HEK293 (cell line): ENCODE measurements around the gene KLHDC4.
A peak's percentile ranks its signal among the peaks of the same experiment; 100 is the strongest.

Source experiments
- GLI2 ChIP-seq: fragments of 450-650 bp; formaldehyde crosslinking; IDR thresholded peaks from 2 replicates; pipeline ENCODE4; 2017; ENCODE audit warnings: missing biosample characterization, missing genetic modification characterization, low read depth, borderline replicate concordance
- GLIS1 ChIP-seq: fragments of 450-650 bp; formaldehyde crosslinking; IDR thresholded peaks from 2 replicates; pipeline ENCODE4 v1.5.1; 2016; ENCODE audit warnings: missing biosample characterization, missing genetic modification characterization
- HOXC10 ChIP-seq: sonication (generic); formaldehyde crosslinking; IDR thresholded peaks from 2 replicates; pipeline ENCODE4 v1.8.1; 2023; ENCODE audit warnings: mild to moderate bottlenecking, missing genetic modification reagents
- HOXD13 ChIP-seq: sonication (generic); formaldehyde crosslinking; IDR thresholded peaks from 2 replicates; pipeline ENCODE4 v1.8.0; 2022; ENCODE audit warnings: missing genetic modification reagents, borderline replicate concordance
- KLF10 ChIP-seq: fragments of 450-650 bp; IDR thresholded peaks from 2 replicates; pipeline ENCODE4 v1.5.1; 2018; ENCODE audit warnings: missing biosample characterization, mild to moderate bottlenecking, missing genetic modification characterization
- REPIN1 ChIP-seq: fragments of 450-650 bp; formaldehyde crosslinking; IDR thresholded peaks from 2 replicates; pipeline ENCODE4 v1.5.1; 2017; ENCODE audit warnings: missing biosample characterization, missing genetic modification characterization, low read depth
- ZFHX2 ChIP-seq: fragments of 450-650 bp; formaldehyde crosslinking; conservative IDR thresholded peaks from 2 replicates; pipeline ENCODE4 v1.5.1; 2016; ENCODE audit warnings: missing biosample characterization, missing genetic modification characterization
- ZNF121 ChIP-seq: fragments of 450-650 bp; formaldehyde crosslinking; IDR thresholded peaks from 2 replicates; pipeline ENCODE4 v1.5.1; 2016; ENCODE audit warnings: missing biosample characterization, missing genetic modification characterization
- ZNF157 ChIP-seq: fragments of 450-650 bp; formaldehyde crosslinking; IDR thresholded peaks from 2 replicates; pipeline ENCODE4 v1.5.1; 2016; ENCODE audit warnings: missing biosample characterization, missing genetic modification characterization
- ZNF169 ChIP-seq: fragments of 450-650 bp; formaldehyde crosslinking; IDR thresholded peaks from 2 replicates; pipeline ENCODE4 v1.5.1; 2016; ENCODE audit warnings: missing biosample characterization, missing genetic modification characterization
- ZNF19 ChIP-seq: fragments of 450-650 bp; formaldehyde crosslinking; IDR thresholded peaks from 2 replicates; pipeline ENCODE4; 2016; ENCODE audit warnings: missing biosample characterization, missing genetic modification characterization, low read depth
- ZNF202 ChIP-seq: fragments of 450-650 bp; formaldehyde crosslinking; IDR thresholded peaks from 2 replicates; pipeline ENCODE4 v1.5.1; 2016; ENCODE audit warnings: missing biosample characterization, missing genetic modification characterization, borderline replicate concordance
- ZNF24 ChIP-seq: fragments of 450-650 bp; formaldehyde crosslinking; IDR thresholded peaks from 2 replicates; pipeline ENCODE4 v1.5.1; 2016; ENCODE audit warnings: missing biosample characterization, missing genetic modification characterization
- ZNF266 ChIP-seq: fragments of 450-650 bp; formaldehyde crosslinking; IDR thresholded peaks from 2 replicates; pipeline ENCODE4 v1.5.1; 2016; ENCODE audit warnings: missing biosample characterization, missing genetic modification characterization, low read depth
- ZNF354C ChIP-seq: fragments of 450-650 bp; formaldehyde crosslinking; IDR thresholded peaks from 2 replicates; pipeline ENCODE4 v1.5.1; 2016; ENCODE audit warnings: missing biosample characterization, missing genetic modification characterization, low read depth, borderline replicate concordance
- ZNF391 ChIP-seq: fragments of 450-650 bp; formaldehyde crosslinking; IDR thresholded peaks from 2 replicates; pipeline ENCODE4 v1.5.1; 2016; ENCODE audit warnings: low read depth, missing biosample characterization, missing genetic modification characterization, borderline replicate concordance
- ZNF473 ChIP-seq: fragments of 450-650 bp; formaldehyde crosslinking; IDR thresholded peaks from 2 replicates; pipeline ENCODE4 v1.5.1; 2017; ENCODE audit warnings: missing biosample characterization, missing genetic modification characterization
- ZNF521 ChIP-seq: fragments of 450-650 bp; formaldehyde crosslinking; IDR thresholded peaks from 2 replicates; pipeline ENCODE4 v1.5.1; 2017; ENCODE audit warnings: missing biosample characterization, mild to moderate bottlenecking, missing genetic modification characterization
- ZNF561 ChIP-seq: fragments of 450-650 bp; IDR thresholded peaks from 2 replicates; pipeline ENCODE4 v1.5.1; 2018; ENCODE audit warnings: missing biosample characterization, missing genetic modification characterization, borderline replicate concordance
- ZNF626 ChIP-seq: fragments of 450-650 bp; sonication (Bioruptor Pico); formaldehyde crosslinking; IDR thresholded peaks from 2 replicates; pipeline ENCODE4 v1.5.1; 2018; ENCODE audit warnings: missing biosample characterization, missing genetic modification characterization, inconsistent platforms
- ZNF707 ChIP-seq: fragments of 450-650 bp; formaldehyde crosslinking; IDR thresholded peaks from 2 replicates; pipeline ENCODE4 v1.5.1; 2016; ENCODE audit warnings: missing biosample characterization, missing genetic modification characterization
- ZNF768 ChIP-seq: fragments of 450-650 bp; formaldehyde crosslinking; IDR thresholded peaks from 2 replicates; pipeline ENCODE4 v1.5.1; 2018; ENCODE audit warnings: missing biosample characterization, mild to moderate bottlenecking, missing genetic modification characterization
- ZNF830 ChIP-seq: fragments of 450-650 bp; IDR thresholded peaks from 2 replicates; pipeline ENCODE4 v1.5.0; 2018; ENCODE audit warnings: missing biosample characterization, missing genetic modification characterization, low read depth, mild to moderate bottlenecking, moderate library complexity
- ZSCAN16 ChIP-seq: fragments of 450-650 bp; formaldehyde crosslinking; IDR thresholded peaks from 2 replicates; pipeline ENCODE4 v1.5.1; 2016; ENCODE audit warnings: missing biosample characterization, missing genetic modification characterization
- TF ChIP-seq, protein P1 (sequence below): fragments of 450-650 bp; formaldehyde crosslinking; IDR thresholded peaks from 2 replicates; pipeline ENCODE4 v1.5.1; 2016; ENCODE audit warnings: missing biosample characterization, missing genetic modification characterization
- TF ChIP-seq, protein P2 (sequence below): fragments of 450-650 bp; formaldehyde crosslinking; IDR thresholded peaks from 2 replicates; pipeline ENCODE4 v1.5.1; 2016; ENCODE audit warnings: missing biosample characterization, missing genetic modification characterization
- TF ChIP-seq, protein P3 (sequence below): fragments of 450-650 bp; formaldehyde crosslinking; IDR thresholded peaks from 2 replicates; pipeline ENCODE4 v1.5.1; 2016; ENCODE audit warnings: missing biosample characterization, missing genetic modification characterization
- TF ChIP-seq, protein P4 (sequence below): sonication (generic); formaldehyde crosslinking; IDR thresholded peaks from 2 replicates; pipeline ENCODE4 v1.8.1; 2022; ENCODE audit warnings: mild to moderate bottlenecking, moderate library complexity, missing genetic modification reagents
- TF ChIP-seq, protein P5 (sequence below): fragments of 450-650 bp; formaldehyde crosslinking; IDR thresholded peaks from 2 replicates; pipeline ENCODE4 v1.5.1; 2017; ENCODE audit warnings: missing biosample characterization, mild to moderate bottlenecking, missing genetic modification characterization, moderate library complexity
- TF ChIP-seq, protein P6 (sequence below): fragments of 450-650 bp; formaldehyde crosslinking; IDR thresholded peaks from 2 replicates; pipeline ENCODE4 v1.5.1; 2016; ENCODE audit warnings: missing biosample characterization, missing genetic modification characterization

Gene KLHDC4

DNA sequence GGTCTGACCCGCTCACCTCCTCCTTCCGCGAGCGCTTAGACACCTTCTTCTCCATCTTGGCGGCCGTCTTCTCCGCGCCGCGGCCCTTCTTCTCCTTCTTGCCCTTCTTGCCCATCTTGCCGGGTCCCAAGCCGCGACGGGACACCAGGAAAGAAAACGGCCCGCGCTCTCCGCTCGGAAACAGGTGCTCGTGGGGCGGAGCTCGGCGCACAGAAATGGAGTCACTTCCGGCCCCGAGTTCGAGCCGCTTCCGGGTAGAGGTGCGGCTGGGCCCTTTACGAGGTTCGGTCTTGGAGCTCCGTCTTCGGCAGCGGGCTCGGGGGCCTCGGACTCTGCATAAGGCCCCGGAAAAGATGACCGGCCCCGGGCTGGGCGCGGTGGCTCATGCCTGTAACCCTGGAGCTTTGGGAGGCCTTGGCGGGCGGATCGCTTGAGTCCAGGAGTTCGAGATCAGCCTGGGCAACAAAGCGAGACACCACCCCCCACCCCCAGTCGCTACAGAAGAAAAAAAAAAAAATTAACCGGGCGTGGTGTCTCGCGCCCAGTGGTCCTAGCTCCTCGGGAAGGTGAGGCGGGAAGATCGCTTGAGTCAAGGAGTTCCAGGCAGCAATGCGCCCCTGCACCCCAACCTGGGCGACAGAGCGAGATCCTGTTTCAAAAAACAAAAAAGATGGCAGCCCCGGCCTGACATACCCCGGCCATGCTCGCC lies at the start of gene KLHDC4 (continued):
- TF ChIP-seq ZNF768 (no peak), ZFHX2 (tag by site-specific recombination) (no peak), GLIS1 (tag by site-specific recombination) (peak; percentile 6; the same call in 1 of the 2 replicates), ZNF121 (tag by site-specific recombination) (peak; percentile 86), ZNF473 (tag by site-specific recombination) (no peak), HOXD13 (peak; percentile 50; the same call in 1 of the 2 replicates), ZNF24 (tag by site-specific recombination) (0 out of 2 replicates have a peak, but pooled peaks have one; percentile 62), HOXC10 (CRISPR knock-in tag) (no peak), ZNF169 (tag by site-specific recombination) (no peak), KLF10 (tag by site-specific recombination) (no peak), ZNF626 (tag by site-specific recombination) (no peak), ZNF521 (tag by site-specific recombination) (no peak), ZNF707 (tag by site-specific recombination) (no peak), ZNF391 (tag by site-specific recombination) (no peak), ZNF266 (no peak), ZNF354C (tag by site-specific recombination) (no peak), ZSCAN16 (tag by site-specific recombination) (no peak), ZNF202 (tag by site-specific recombination) (no peak), ZNF830 (tag by site-specific recombination) (no peak), ZNF157 (tag by site-specific recombination) (no peak), ZNF561 (peak; percentile 58; the same call in 1 of the 2 replicates), GLI2 (no peak), REPIN1 (no peak), ZNF19 (tag by site-specific recombination) (no peak)
- TF ChIP-seq, protein P1, sequence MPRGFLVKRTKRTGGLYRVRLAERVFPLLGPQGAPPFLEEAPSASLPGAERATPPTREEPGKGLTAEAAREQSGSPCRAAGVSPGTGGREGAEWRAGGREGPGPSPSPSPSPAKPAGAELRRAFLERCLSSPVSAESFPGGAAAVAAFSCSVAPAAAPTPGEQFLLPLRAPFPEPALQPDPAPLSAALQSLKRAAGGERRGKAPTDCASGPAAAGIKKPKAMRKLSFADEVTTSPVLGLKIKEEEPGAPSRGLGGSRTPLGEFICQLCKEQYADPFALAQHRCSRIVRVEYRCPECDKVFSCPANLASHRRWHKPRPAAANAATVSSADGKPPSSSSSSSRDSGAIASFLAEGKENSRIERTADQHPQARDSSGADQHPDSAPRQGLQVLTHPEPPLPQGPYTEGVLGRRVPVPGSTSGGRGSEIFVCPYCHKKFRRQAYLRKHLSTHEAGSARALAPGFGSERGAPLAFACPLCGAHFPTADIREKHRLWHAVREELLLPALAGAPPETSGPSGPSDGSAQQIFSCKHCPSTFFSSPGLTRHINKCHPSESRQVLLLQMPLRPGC (tag by site-specific recombination), result peak; percentile 34; the same call in 1 of the 2 replicates
- TF ChIP-seq, protein P2, sequence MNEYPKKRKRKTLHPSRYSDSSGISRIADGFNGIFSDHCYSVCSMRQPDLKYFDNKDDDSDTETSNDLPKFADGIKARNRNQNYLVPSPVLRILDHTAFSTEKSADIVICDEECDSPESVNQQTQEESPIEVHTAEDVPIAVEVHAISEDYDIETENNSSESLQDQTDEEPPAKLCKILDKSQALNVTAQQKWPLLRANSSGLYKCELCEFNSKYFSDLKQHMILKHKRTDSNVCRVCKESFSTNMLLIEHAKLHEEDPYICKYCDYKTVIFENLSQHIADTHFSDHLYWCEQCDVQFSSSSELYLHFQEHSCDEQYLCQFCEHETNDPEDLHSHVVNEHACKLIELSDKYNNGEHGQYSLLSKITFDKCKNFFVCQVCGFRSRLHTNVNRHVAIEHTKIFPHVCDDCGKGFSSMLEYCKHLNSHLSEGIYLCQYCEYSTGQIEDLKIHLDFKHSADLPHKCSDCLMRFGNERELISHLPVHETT (tag by site-specific recombination), result no peak; the same call in 1 of the 2 replicates
- TF ChIP-seq, protein P3, sequence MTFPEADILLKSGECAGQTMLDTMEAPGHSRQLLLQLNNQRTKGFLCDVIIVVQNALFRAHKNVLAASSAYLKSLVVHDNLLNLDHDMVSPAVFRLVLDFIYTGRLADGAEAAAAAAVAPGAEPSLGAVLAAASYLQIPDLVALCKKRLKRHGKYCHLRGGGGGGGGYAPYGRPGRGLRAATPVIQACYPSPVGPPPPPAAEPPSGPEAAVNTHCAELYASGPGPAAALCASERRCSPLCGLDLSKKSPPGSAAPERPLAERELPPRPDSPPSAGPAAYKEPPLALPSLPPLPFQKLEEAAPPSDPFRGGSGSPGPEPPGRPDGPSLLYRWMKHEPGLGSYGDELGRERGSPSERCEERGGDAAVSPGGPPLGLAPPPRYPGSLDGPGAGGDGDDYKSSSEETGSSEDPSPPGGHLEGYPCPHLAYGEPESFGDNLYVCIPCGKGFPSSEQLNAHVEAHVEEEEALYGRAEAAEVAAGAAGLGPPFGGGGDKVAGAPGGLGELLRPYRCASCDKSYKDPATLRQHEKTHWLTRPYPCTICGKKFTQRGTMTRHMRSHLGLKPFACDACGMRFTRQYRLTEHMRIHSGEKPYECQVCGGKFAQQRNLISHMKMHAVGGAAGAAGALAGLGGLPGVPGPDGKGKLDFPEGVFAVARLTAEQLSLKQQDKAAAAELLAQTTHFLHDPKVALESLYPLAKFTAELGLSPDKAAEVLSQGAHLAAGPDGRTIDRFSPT, result no peak
- TF ChIP-seq, protein P4, sequence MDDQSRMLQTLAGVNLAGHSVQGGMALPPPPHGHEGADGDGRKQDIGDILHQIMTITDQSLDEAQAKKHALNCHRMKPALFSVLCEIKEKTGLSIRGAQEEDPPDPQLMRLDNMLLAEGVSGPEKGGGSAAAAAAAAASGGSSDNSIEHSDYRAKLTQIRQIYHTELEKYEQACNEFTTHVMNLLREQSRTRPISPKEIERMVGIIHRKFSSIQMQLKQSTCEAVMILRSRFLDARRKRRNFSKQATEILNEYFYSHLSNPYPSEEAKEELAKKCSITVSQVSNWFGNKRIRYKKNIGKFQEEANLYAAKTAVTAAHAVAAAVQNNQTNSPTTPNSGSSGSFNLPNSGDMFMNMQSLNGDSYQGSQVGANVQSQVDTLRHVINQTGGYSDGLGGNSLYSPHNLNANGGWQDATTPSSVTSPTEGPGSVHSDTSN (CRISPR knock-in tag), result no peak
- TF ChIP-seq, protein P5, sequence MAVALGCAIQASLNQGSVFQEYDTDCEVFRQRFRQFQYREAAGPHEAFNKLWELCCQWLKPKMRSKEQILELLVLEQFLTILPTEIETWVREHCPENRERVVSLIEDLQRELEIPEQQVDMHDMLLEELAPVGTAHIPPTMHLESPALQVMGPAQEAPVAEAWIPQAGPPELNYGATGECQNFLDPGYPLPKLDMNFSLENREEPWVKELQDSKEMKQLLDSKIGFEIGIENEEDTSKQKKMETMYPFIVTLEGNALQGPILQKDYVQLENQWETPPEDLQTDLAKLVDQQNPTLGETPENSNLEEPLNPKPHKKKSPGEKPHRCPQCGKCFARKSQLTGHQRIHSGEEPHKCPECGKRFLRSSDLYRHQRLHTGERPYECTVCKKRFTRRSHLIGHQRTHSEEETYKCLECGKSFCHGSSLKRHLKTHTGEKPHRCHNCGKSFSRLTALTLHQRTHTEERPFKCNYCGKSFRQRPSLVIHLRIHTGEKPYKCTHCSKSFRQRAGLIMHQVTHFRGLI (tag by site-specific recombination), result peak; percentile 17; the same call in 1 of the 2 replicates
- TF ChIP-seq, protein P6, sequence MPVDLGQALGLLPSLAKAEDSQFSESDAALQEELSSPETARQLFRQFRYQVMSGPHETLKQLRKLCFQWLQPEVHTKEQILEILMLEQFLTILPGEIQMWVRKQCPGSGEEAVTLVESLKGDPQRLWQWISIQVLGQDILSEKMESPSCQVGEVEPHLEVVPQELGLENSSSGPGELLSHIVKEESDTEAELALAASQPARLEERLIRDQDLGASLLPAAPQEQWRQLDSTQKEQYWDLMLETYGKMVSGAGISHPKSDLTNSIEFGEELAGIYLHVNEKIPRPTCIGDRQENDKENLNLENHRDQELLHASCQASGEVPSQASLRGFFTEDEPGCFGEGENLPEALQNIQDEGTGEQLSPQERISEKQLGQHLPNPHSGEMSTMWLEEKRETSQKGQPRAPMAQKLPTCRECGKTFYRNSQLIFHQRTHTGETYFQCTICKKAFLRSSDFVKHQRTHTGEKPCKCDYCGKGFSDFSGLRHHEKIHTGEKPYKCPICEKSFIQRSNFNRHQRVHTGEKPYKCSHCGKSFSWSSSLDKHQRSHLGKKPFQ (tag by site-specific recombination), result no peak
